Measurements from ENCODE around the gene PCNX2. TPM values are rescaled to one million over a fixed set of nuclear protein-coding genes. Genes with fewer than 3 reads are reported as not detected.

PCNX2 gene
- total RNA-seq, 1 experiment from 2014 or later = 9.1 TPM

DNA sequence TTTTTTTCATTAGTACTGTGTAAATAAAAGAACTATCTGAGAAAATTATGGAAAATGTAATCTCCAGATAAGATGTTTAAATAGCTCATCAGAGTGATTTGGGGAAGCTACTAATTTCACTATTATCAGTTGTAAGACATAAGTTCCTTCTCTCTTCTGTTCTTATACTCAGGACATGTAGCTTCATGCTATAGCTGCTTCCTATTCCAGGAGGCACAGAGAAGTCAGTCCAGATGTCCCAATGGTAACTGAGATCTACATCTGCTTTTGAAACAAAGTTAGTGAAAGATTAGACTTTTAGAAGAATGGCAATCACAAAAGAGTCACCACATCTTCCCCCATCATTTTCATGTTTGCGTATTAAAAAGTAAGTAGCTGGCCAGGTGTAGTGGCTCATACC, 37.6 kb upstream of the PCNX2 start:
- H3K27ac ChIP-seq (ENCODE audit: low read depth, low read length, poor library complexity, severe bottlenecking) = no peak overlapping the region
- H3K9me3 ChIP-seq (ENCODE audit: low read depth, low read length, poor library complexity, severe bottlenecking) = no peaks in the 10 kb centered on the region
- no peak overlapping the region for H3K4me3 ChIP-seq (ENCODE audit: low read depth, low read length, poor library complexity, severe bottlenecking)
- H3K36me3 ChIP-seq (ENCODE audit: insufficient read depth, low read length, poor library complexity, severe bottlenecking) = no peaks in the 10 kb centered on the region
- H3K4me1 ChIP-seq (ENCODE audit: insufficient read depth, low read length, poor library complexity, severe bottlenecking) = no peaks in the 10 kb centered on the region
- ChIA-PET POLR2A (ENCODE audit: low non-redundant PET) (no interaction called here), CTCF (no interaction called here)
- no TSS peak for BruUV-seq (replicated peaks)
- TF ChIP-seq, protein P1, sequence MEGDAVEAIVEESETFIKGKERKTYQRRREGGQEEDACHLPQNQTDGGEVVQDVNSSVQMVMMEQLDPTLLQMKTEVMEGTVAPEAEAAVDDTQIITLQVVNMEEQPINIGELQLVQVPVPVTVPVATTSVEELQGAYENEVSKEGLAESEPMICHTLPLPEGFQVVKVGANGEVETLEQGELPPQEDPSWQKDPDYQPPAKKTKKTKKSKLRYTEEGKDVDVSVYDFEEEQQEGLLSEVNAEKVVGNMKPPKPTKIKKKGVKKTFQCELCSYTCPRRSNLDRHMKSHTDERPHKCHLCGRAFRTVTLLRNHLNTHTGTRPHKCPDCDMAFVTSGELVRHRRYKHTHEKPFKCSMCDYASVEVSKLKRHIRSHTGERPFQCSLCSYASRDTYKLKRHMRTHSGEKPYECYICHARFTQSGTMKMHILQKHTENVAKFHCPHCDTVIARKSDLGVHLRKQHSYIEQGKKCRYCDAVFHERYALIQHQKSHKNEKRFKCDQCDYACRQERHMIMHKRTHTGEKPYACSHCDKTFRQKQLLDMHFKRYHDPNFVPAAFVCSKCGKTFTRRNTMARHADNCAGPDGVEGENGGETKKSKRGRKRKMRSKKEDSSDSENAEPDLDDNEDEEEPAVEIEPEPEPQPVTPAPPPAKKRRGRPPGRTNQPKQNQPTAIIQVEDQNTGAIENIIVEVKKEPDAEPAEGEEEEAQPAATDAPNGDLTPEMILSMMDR (conservative IDR thresholded peaks at IDR 0.05; ENCODE audit: low read depth, low read length) = no peak
- no peak for TF ChIP-seq EZH2 (IDR thresholded peaks at IDR 0.05; ENCODE audit: borderline replicate concordance, low read depth, low read length, poor library complexity, severe bottlenecking)
- intact Hi-C loops (cut with micrococcal nuclease; ENCODE audit: unreplicated experiment) = no loop called here
- no peak for DNase-seq (ENCODE audit: low spot score)
- peaks cover 16% of the 10 kb centered on the region for H3K27me3 ChIP-seq (replicated peaks; ENCODE audit: insufficient read depth, low read depth, low read length, poor library complexity)

GRCh38 chr1:233331676-233332519, 36.4 kb upstream of the PCNX2 start:
- Histone ChIP-seq H3K27ac (ENCODE audit: low read depth, low read length, poor library complexity, severe bottlenecking) (no peak overlapping the region), H3K36me3 (ENCODE audit: insufficient read depth, low read length, poor library complexity, severe bottlenecking) (no peaks in the 10 kb centered on the region), H3K4me3 (ENCODE audit: low read depth, low read length, poor library complexity, severe bottlenecking) (no peak overlapping the region), H3K9me3 (ENCODE audit: low read depth, low read length, poor library complexity, severe bottlenecking) (no peaks in the 10 kb centered on the region), H3K4me1 (ENCODE audit: insufficient read depth, low read length, poor library complexity, severe bottlenecking) (no peaks in the 10 kb centered on the region), H3K27me3 (replicated peaks; ENCODE audit: insufficient read depth, low read depth, low read length, poor library complexity) (peaks cover 14% of the 10 kb centered on the region)
- no TSS peak for BruUV-seq (replicated peaks)
- no peak for TF ChIP-seq EZH2 (IDR thresholded peaks at IDR 0.05; ENCODE audit: borderline replicate concordance, low read depth, low read length, poor library complexity, severe bottlenecking)
- TF ChIP-seq, protein P1 (conservative IDR thresholded peaks at IDR 0.05; ENCODE audit: low read depth, low read length) = no peak
- DNase-seq (ENCODE audit: low spot score) = no peak
- intact Hi-C loops (cut with micrococcal nuclease; ENCODE audit: unreplicated experiment) = no loop called here
- CTCF ChIA-PET = no interaction called here
- POLR2A ChIA-PET (ENCODE audit: low non-redundant PET) = no interaction called here

DNA sequence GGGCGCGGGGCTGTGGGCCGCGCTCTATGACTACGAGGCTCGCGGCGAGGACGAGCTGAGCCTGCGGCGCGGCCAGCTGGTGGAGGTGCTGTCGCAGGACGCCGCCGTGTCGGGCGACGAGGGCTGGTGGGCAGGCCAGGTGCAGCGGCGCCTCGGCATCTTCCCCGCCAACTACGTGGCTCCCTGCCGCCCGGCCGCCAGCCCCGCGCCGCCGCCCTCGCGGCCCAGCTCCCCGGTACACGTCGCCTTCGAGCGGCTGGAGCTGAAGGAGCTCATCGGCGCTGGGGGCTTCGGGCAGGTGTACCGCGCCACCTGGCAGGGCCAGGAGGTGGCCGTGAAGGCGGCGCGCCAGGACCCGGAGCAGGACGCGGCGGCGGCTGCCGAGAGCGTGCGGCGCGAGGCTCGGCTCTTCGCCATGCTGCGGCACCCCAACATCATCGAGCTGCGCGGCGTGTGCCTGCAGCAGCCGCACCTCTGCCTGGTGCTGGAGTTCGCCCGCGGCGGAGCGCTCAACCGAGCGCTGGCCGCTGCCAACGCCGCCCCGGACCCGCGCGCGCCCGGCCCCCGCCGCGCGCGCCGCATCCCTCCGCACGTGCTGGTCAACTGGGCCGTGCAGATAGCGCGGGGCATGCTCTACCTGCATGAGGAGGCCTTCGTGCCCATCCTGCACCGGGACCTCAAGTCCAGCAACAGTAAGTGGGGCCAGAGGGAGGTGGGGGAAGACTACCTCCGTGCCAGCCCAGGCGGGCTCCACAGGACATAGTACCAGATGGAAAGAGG, 32.8 kb upstream of the PCNX2 start:
- no peaks in the 10 kb centered on the region for H3K4me1 ChIP-seq (ENCODE audit: insufficient read depth, low read length, poor library complexity, severe bottlenecking)
- TF ChIP-seq EZH2 (IDR thresholded peaks at IDR 0.05; ENCODE audit: borderline replicate concordance, low read depth, low read length, poor library complexity, severe bottlenecking) = no peak
- TF ChIP-seq, protein P1 (conservative IDR thresholded peaks at IDR 0.05; ENCODE audit: low read depth, low read length) = no peak
- peak overlapping the region; percentile 55 for H3K4me3 ChIP-seq (ENCODE audit: low read depth, low read length, poor library complexity, severe bottlenecking)
- CTCF ChIA-PET = no interaction called here
- no TSS peak for BruUV-seq (replicated peaks)
- peak; percentile 17 for DNase-seq (ENCODE audit: low spot score)
- H3K27ac ChIP-seq (ENCODE audit: low read depth, low read length, poor library complexity, severe bottlenecking) = no peak overlapping the region
- intact Hi-C loops (cut with micrococcal nuclease; ENCODE audit: unreplicated experiment) = no loop called here
- POLR2A ChIA-PET (ENCODE audit: low non-redundant PET) = no interaction called here
- peaks cover 11% of the 10 kb centered on the region for H3K27me3 ChIP-seq (replicated peaks; ENCODE audit: insufficient read depth, low read depth, low read length, poor library complexity)
- no peaks in the 10 kb centered on the region for H3K36me3 ChIP-seq (ENCODE audit: insufficient read depth, low read length, poor library complexity, severe bottlenecking)
- H3K9me3 ChIP-seq (ENCODE audit: low read depth, low read length, poor library complexity, severe bottlenecking) = no peaks in the 10 kb centered on the region
